Activated CD8-positive, alpha-beta memory T cell treated with anti-CD3 and anti-CD28 coated beads, Interleukin-2, amount 50 U/mL, for 1 hour (primary cell): ENCODE data around the gene NOXA1.
A peak's percentile ranks its signal among the peaks of the same experiment; 100 is the strongest.
"Not testable (repeated sequence)": the region's sequence is repeated elsewhere in the genome, so short reads cannot be mapped to it uniquely, and the experiment has no call there.

Source experiments
- DNase-seq: peaks from one replicate; pipeline ENCODE4 v3.0.0-alpha.2; 2020; ENCODE audit errors: extremely low read depth

NOXA1 gene

DNA sequence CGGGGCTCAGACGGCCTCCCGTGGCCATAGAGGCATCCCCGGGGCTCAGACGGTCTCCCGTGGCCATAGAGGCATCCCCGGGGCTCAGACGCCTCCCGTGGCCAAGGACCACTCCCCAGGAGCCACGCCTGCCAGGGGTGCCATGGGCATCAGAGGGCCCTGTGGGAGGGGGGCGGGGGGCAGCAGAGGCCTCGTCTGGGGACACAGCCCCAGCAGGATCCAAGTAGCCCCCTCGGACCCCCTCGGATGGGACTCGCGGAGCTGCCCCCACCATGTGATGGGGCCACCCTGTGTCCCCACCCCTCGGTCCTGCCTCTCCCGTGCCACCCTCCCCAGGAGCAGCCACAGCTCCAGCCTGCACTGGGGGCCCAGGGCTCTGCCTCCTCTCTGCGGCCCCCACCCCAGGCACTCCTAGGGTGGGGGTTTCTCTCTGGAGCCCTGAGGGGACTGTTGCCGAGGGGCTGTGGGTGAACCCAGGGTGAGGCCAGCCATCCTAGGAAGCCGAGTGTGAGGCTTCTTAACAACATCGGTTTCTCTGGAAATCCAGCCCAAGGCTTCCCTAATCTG, 15.5 kb downstream of the NOXA1 start:
- no peak for DNase-seq

GRCh38 chr9:137439158-137439714, 16.0 kb downstream of the NOXA1 start:
- no peak for DNase-seq

- no peak for DNase-seq
Observed at GRCh38 chr9:137441289-137441934, 18.2 kb downstream of the NOXA1 start, which contains the start of gene ENTPD8. Gene ENTPD8 (minus strand): TSS chr9:137441357. CDS start chr9:137438285, 3,072 bp downstream.

- no peak for DNase-seq
Observed at GRCh38 chr9:137441935-137442321, 18.7 kb downstream of the NOXA1 start.

DNA sequence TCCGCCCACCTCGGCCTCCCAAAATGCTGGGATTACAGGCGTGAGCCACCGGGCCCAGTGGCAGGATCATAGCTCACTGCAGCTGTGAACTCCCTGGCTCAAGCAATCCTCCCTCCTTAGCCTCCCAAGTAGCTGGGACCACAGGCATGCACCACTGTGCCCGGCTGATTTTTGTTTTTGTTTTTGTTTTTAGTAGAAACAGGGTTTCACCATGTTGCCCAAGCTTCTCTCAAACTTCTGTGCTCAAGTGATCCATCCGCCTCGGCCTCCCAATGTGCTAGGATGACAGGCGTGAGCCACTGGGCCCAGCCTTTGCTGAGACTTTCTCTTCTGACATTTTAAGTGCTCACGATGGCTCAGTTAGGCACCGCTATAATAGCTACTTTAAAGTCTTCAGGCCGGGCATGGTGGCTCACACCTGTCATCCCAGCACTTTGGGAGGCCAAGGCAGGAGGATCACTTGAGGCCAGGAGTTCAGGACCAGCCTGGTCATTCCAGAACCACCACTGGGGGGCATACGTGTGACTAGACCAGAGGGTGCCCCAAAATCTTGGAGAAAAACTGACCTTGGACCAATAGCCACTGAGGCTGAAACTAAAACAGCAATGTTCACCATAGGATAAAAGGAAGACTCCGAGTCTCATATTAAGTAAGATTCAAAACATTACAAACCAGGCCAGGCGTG, 21.1 kb downstream of the NOXA1 start:
- no peak for DNase-seq

DNA sequence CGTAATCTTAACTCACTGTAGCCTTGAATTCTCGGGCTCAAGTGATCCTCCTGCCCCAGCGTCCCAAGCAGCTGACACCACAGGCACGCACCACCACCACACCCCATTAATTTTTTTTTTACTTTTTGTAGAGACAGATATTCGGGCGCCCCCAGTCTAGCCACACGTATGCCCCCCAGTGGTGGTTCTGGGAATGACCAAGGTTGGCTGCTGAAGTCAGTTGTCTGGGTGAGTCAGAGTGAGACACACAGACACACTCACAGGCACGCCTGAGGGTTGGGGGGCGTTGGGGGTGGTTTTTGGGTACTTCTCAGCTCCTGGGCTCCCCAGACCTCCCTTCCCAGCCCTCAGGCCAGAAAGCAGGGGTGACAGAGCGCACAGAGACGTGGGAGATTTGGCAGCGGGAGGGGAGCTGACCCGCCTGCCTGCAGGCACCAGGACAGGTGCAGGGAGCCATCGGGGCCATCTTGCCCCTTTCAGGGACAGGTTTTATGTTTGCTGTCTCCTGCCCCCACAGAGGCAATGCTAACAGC, 22.1 kb downstream of the NOXA1 start:
- DNase-seq, result peak; percentile 55

GRCh38 chr9:137445930-137446431, 22.8 kb downstream of the NOXA1 start:
- DNase-seq, result no peak

GRCh38 chr9:137446851-137447471, 23.8 kb downstream of the NOXA1 start:
- no peak for DNase-seq

DNA sequence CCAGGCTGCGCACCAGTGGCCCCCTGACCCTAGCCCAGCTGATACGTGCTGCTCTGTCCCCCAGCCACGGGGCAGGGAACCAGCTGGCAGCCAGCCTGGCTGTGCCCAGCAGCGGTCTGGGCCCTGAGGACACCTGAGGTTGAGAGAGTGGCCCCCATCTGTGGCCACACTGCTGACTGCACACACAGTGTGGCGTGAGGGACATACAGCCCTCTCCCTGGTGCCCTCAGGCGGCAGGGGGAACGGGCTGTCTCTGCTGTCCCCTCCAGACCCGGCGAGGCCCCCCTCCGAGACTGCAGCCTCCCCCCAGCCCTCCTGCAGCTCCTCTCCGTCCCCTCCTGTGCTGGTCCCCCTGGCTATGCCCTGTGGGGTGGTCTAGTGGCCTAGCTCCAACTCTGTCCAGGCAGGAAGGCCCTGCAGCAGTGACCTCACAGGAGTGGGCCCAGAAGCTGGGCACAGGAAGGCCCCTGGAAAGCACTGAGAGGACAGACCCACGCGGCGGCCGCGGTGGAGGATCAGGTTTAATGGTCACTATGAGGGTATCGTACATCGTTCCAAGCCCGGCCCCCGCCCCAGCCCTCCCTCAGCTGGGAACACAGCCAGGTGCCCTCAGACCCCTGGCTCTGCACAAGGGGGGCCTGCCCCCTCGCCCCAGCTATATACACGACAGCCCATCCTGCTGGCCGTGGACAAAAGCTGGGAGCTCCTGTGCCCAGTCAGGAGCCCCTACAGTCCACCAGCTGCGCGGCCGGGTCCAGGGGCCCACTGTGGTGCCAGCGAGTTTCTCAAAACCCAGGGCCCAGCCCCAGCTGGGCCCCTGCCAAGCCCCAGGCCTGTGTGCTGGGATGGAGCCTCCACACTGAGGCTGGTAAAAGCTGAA, 24.8 kb downstream of the NOXA1 start:
- no peak for DNase-seq

DNA sequence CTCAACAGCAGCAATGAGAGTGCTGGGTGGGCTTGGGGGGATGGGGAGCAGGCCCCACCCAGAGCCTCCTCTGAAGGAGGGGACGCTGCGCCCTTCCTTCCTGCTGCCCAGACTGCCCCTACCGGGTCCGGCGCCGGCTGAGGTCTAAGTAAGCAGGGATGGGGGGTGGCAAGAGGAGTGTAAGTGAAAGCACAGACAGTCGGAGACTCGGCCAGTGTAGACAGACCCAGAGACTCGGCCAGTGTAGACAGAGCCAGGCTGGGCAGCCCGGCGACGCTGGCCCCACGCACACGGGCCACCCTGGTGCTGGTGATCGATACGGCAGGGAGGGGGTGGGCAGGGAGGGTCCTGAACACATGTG, 25.4 kb downstream of the NOXA1 start:
- no peak for DNase-seq

GRCh38 chr9:137449081-137449844, 26.1 kb downstream of the NOXA1 start:
- DNase-seq, result no peak

GRCh38 chr9:137449931-137450538, 26.8 kb downstream of the NOXA1 start:
- peak; percentile 22 for DNase-seq

DNA sequence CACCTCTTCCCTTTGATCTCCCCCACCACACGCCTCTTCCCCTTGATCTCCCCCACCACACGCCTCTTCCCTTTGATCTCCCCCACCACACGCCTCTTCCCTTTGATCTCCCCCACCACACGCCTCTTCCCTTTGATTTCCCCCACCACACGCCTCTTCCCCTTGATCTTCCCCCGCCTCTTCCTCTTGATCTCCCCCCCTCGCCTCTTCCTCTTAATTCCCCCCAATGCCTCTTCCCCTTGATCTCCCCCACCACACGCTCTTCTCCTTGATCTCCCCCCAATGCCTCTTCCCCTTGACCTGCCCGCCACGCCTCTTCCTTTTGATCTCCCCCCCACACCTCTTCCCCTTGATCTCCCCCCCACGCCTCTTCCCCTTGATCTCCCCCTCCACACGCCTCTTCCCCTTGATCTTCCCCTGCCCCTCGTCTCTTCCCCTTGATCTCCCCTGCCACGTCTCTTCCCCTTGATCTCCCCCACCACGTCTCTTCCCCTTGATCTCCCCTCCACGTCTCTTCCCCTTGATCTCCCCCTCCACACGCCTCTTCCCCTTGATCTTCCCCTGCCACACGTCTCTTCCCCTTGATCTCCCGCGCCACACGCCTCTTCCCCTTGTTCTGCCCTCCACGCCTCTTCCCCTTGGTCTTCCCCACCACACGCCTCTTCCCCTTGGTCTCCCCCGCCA, 27.5 kb downstream of the NOXA1 start:
- DNase-seq, result peak; percentile 39

- DNase-seq, result not testable (repeated sequence)
Observed at GRCh38 chr9:137451264-137452005, 28.2 kb downstream of the NOXA1 start.

DNA sequence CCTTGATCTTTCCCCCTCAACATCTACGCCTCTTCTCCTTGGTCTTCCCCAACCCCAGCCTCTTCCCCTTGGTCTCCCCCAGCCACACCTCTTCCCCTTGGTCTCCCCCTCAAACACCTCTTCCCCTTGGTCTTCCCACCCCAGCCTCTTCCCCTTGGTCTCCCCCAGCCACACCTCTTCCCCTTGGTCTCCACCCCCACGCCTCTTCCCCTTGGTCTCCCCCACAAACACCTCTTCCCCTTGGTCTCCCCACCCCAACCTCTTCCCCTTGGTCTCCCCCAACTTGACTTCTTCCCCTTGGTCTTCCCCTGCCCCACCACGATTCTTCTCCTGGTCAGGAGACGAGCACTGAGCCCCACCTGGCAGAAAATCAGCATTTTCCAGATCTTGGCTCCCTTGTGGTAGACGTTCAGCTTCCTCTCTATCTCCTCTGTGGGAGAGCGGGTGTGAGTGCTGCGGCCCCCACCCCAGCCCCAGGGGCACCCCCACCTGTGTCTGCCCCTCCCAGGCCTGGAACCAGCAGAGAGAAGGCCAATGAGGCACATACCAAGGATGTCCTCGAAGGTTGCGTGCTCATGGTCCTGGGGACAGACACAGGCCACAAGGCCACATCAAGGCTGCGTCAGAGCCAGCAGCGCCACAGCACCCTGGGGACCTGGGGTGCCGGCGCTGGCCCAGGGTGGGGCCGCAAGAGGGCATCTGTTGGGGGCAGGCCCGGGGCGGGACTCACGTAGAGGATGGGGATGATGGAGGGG, 29.0 kb downstream of the NOXA1 start:
- no peak for DNase-seq

- DNase-seq, result no peak
Observed at GRCh38 chr9:137452761-137453642, 29.8 kb downstream of the NOXA1 start.

DNA sequence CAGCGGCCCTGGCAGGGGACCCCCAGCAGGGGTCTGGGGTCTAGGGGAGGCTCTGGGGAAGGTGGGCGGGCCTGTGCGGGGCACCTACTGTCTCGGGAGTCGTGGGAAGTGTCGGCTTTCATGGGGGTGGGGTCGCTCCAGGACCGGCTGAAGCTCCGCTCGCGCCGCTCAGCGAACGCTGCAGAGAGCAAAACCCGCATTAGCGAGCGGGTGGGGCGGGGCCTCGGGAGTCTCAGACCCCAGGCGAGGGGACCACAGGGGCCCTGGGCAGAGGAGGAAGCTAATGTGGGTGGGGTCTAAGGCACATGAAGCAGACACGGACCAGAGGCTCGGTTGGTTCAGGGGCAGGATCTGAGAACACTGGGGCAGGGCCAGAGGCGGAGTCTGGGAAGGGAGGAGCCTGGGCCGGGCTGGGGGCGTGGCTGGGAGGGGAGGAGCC, 30.5 kb downstream of the NOXA1 start:
- no peak for DNase-seq
